Activated CD4-positive, alpha-beta memory T cell treated with anti-CD3 and anti-CD28 coated beads for 36 hours (primary cell): Measurements from ENCODE around the gene FBXW12. TPM values are rescaled to one million over a fixed set of nuclear protein-coding genes. Genes with fewer than 3 reads are reported as not detected.
"Not testable (repeated sequence)": the region's sequence is repeated elsewhere in the genome, so short reads cannot be mapped to it uniquely, and the experiment has no call there.

ENCODE experiments used
- CTCF ChIA-PET: fragments of 350-600 bp; sonication (Branson Sonifier 250); formaldehyde crosslinking; loops from one replicate; lab custom pipeline; 2021; ENCODE audit warnings: antibody characterized with exemption, inconsistent platforms; lab: Charles Lee
- POLR2A ChIA-PET: fragments of 350-600 bp; sonication (Branson Sonifier 250); formaldehyde crosslinking; loops from one replicate; lab custom pipeline; 2021; ENCODE audit warnings: antibody characterized with exemption; lab: Charles Lee
- DNase-seq: peaks from one replicate; pipeline ENCODE4 v3.0.0-alpha.2; 2020
- H3K27ac Mint-ChIP-seq: one replicate; pipeline ENCODE4 v1.8.0; 2021; ENCODE audit warnings: mixed read lengths
- H3K27me3 Mint-ChIP-seq: one replicate; pipeline ENCODE4 v1.8.0; 2021; ENCODE audit warnings: mixed read lengths
- H3K36me3 Mint-ChIP-seq: one replicate; pipeline ENCODE4 v1.8.0; 2021; ENCODE audit warnings: mixed read lengths
- H3K4me1 Mint-ChIP-seq: one replicate; pipeline ENCODE4 v1.8.0; 2021; ENCODE audit warnings: low read depth, mixed read lengths
- H3K4me3 Mint-ChIP-seq: one replicate; pipeline ENCODE4 v1.8.0; 2021; ENCODE audit warnings: mild to moderate bottlenecking, mixed read lengths
- H3K9me3 Mint-ChIP-seq: one replicate; pipeline ENCODE4 v1.8.0; 2021; ENCODE audit warnings: mixed read lengths
- intact Hi-C: fragments of 100-400 bp; cut with micrococcal nuclease; formaldehyde crosslinking; loops from one replicate; pipeline ENCODE4 v1.15.1; 2023
- total RNA-seq, 2 experiments: library from RNA; stranded (reverse); gene quantifications; one replicate each; pipeline ENCODE4 v1.2.3, GENCODE V29; 2021

The FBXW12 gene
- total RNA-seq: not detected

GRCh38 chr3:48371651-48372376 lies at the start of gene FBXW12:
TSS of gene FBXW12 (plus strand) at chr3:48372219. CDS start at chr3:48372768, 549 bp downstream.
- no peak within 1 kb of the TSS for H3K4me3 Mint-ChIP-seq
- ChIA-PET POLR2A (no interaction called here), CTCF (no interaction called here)
- H3K4me1 Mint-ChIP-seq: no peaks in the 10 kb centered on the region
- H3K36me3 Mint-ChIP-seq: no peaks in the 10 kb centered on the region
- H3K9me3 Mint-ChIP-seq: no peaks in the 10 kb centered on the region
- no peaks in the 10 kb centered on the region for H3K27me3 Mint-ChIP-seq
- intact Hi-C loops: no loop called here
- DNase-seq: no peak
- no peak within 1 kb of the TSS for H3K27ac Mint-ChIP-seq

GRCh38 chr3:48331706-48332435 lies 40.1 kb upstream of the FBXW12 start:
- H3K9me3 Mint-ChIP-seq, POLR2A ChIA-PET, DNase-seq, H3K36me3 Mint-ChIP-seq, H3K27ac Mint-ChIP-seq, intact Hi-C loops, H3K4me1 Mint-ChIP-seq, H3K4me3 Mint-ChIP-seq: not testable (repeated sequence)
- H3K27me3 Mint-ChIP-seq: peaks cover 14% of the 10 kb centered on the region
- CTCF ChIA-PET: interaction anchor here (1.4 kb wide), 1 partner anchor 104 kb away, joined by 4 read pairs; no protein-coding TSS in a partner anchor

GRCh38 chr3:48333346-48334245 lies 38.4 kb upstream of the FBXW12 start, which contains the start of gene SPINK8:
TSS of gene SPINK8 (minus strand) at chr3:48333661. CDS start at chr3:48328341, 5,320 bp downstream.
- H3K4me1 Mint-ChIP-seq, POLR2A ChIA-PET, H3K36me3 Mint-ChIP-seq, H3K9me3 Mint-ChIP-seq, DNase-seq, intact Hi-C loops, H3K27ac Mint-ChIP-seq, H3K4me3 Mint-ChIP-seq: not testable (repeated sequence)
- CTCF ChIA-PET: interaction anchor here (1.2 kb wide), 1 partner anchor 67 kb away, joined by 4 read pairs; no protein-coding TSS in a partner anchor
- H3K27me3 Mint-ChIP-seq: peaks cover 18% of the 10 kb centered on the region

- H3K4me1 Mint-ChIP-seq: no peaks in the 10 kb centered on the region
- intact Hi-C loops: no loop called here
- no peaks in the 10 kb centered on the region for H3K9me3 Mint-ChIP-seq
- H3K27ac Mint-ChIP-seq: no peak overlapping the region
- H3K36me3 Mint-ChIP-seq: no peaks in the 10 kb centered on the region
- peaks cover 18% of the 10 kb centered on the region for H3K27me3 Mint-ChIP-seq
- no peak for DNase-seq
- H3K4me3 Mint-ChIP-seq: no peak overlapping the region
- POLR2A ChIA-PET: no interaction called here
- CTCF ChIA-PET: no interaction called here
These were observed 37.4 kb upstream of the FBXW12 start for GRCh38 chr3:48334605-48335004.

GRCh38 chr3:48335286-48335685 lies 36.7 kb upstream of the FBXW12 start:
- CTCF ChIA-PET, POLR2A ChIA-PET, DNase-seq, H3K36me3 Mint-ChIP-seq, H3K4me3 Mint-ChIP-seq, H3K4me1 Mint-ChIP-seq, H3K27ac Mint-ChIP-seq, H3K9me3 Mint-ChIP-seq, intact Hi-C loops: not testable (repeated sequence)
- H3K27me3 Mint-ChIP-seq: peaks cover 18% of the 10 kb centered on the region

GRCh38 chr3:48337536-48337935 lies 34.5 kb upstream of the FBXW12 start:
- H3K4me3 Mint-ChIP-seq, POLR2A ChIA-PET, CTCF ChIA-PET, H3K27ac Mint-ChIP-seq, DNase-seq, H3K4me1 Mint-ChIP-seq, H3K36me3 Mint-ChIP-seq, H3K9me3 Mint-ChIP-seq, intact Hi-C loops: not testable (repeated sequence)
- H3K27me3 Mint-ChIP-seq: peaks cover 18% of the 10 kb centered on the region

GRCh38 chr3:48338635-48339034 lies 33.4 kb upstream of the FBXW12 start:
- no peak for DNase-seq
- no peaks in the 10 kb centered on the region for H3K9me3 Mint-ChIP-seq
- no peaks in the 10 kb centered on the region for H3K36me3 Mint-ChIP-seq
- ChIA-PET CTCF (interaction anchor here (1.3 to 1.7 kb wide), 2 partner anchors 62 to 97 kb away, joined by 4 to 6 read pairs; no protein-coding TSS in a partner anchor), POLR2A (no interaction called here)
- no peak overlapping the region for H3K4me3 Mint-ChIP-seq
- intact Hi-C loops: no loop called here
- H3K27me3 Mint-ChIP-seq: peaks cover 11% of the 10 kb centered on the region
- H3K4me1 Mint-ChIP-seq: no peaks in the 10 kb centered on the region
- H3K27ac Mint-ChIP-seq: no peak overlapping the region

GRCh38 chr3:48343432-48343831 lies 28.6 kb upstream of the FBXW12 start:
- POLR2A ChIA-PET: no interaction called here

GRCh38 chr3:48344867-48345507 lies 27.0 kb upstream of the FBXW12 start:
- H3K27ac Mint-ChIP-seq: no peak overlapping the region
- no peak overlapping the region for H3K4me3 Mint-ChIP-seq
- no peaks in the 10 kb centered on the region for H3K4me1 Mint-ChIP-seq
- H3K9me3 Mint-ChIP-seq: no peaks in the 10 kb centered on the region
- no peak for DNase-seq
- H3K27me3 Mint-ChIP-seq: peaks cover 3% of the 10 kb centered on the region
- H3K36me3 Mint-ChIP-seq: no peaks in the 10 kb centered on the region
- CTCF ChIA-PET: no interaction called here
- POLR2A ChIA-PET: no interaction called here
- intact Hi-C loops: no loop called here

More at GRCh38 chr3:48343432-48343831, 28.6 kb upstream of the FBXW12 start:
- no peak for DNase-seq
- Mint-ChIP-seq H3K27ac (no peak overlapping the region), H3K4me3 (no peak overlapping the region), H3K27me3 (peaks cover 3% of the 10 kb centered on the region), H3K9me3 (no peaks in the 10 kb centered on the region), H3K36me3 (no peaks in the 10 kb centered on the region), H3K4me1 (no peaks in the 10 kb centered on the region)
- intact Hi-C loops: no loop called here
- CTCF ChIA-PET: no interaction called here

- Mint-ChIP-seq H3K4me1 (no peaks in the 10 kb centered on the region), H3K9me3 (no peaks in the 10 kb centered on the region), H3K27ac (no peak overlapping the region), H3K36me3 (no peaks in the 10 kb centered on the region), H3K4me3 (no peak overlapping the region), H3K27me3 (peaks cover 5% of the 10 kb centered on the region)
- no peak for DNase-seq
- intact Hi-C loops: no loop called here
- ChIA-PET POLR2A (no interaction called here), CTCF (interaction anchor here (0.9 kb wide), 1 partner anchor 90 kb away, joined by 3 read pairs; no protein-coding TSS in a partner anchor)
These were observed 26.0 kb upstream of the FBXW12 start for GRCh38 chr3:48345946-48346572.

GRCh38 chr3:48347500-48347899 lies 24.5 kb upstream of the FBXW12 start:
- ChIA-PET CTCF (no interaction called here), POLR2A (no interaction called here)
- Mint-ChIP-seq H3K36me3 (no peaks in the 10 kb centered on the region), H3K27ac (no peak overlapping the region), H3K27me3 (peaks cover 5% of the 10 kb centered on the region), H3K4me3 (no peak overlapping the region), H3K9me3 (no peaks in the 10 kb centered on the region), H3K4me1 (no peaks in the 10 kb centered on the region)
- intact Hi-C loops: no loop called here
- DNase-seq: no peak
